HepG2 (cell line): Measurements from ENCODE around the gene IER2. TPM values are rescaled to one million over a fixed set of nuclear protein-coding genes. Genes with fewer than 3 reads are reported as not detected.

Experiments
- ATAD3A ChIP-seq: sonication (generic); formaldehyde crosslinking; IDR thresholded peaks from 2 replicates; pipeline ENCODE4 v1.4.0; 2020; ENCODE audit warnings: missing genetic modification reagents
- DMAP1 ChIP-seq: IDR thresholded peaks from 2 replicates; pipeline ENCODE4 v1.6.1; 2016
- ELF4 ChIP-seq: sonication (generic); formaldehyde crosslinking; IDR thresholded peaks from 2 replicates; pipeline ENCODE4 v1.5.0; 2020; ENCODE audit warnings: missing genetic modification reagents, mild to moderate bottlenecking, moderate library complexity, borderline replicate concordance
- FOXJ3 ChIP-seq: sonication (generic); formaldehyde crosslinking; IDR thresholded peaks from 2 replicates; pipeline ENCODE4 v1.4.0; 2020; ENCODE audit warnings: missing genetic modification reagents, mild to moderate bottlenecking, borderline replicate concordance
- FOXK1 ChIP-seq: sonication (generic); formaldehyde crosslinking; IDR thresholded peaks from 2 replicates; pipeline ENCODE4 v1.4.0; 2020; ENCODE audit warnings: low read depth, missing genetic modification reagents, borderline replicate concordance
- GABPA ChIP-seq, 2 experiments: IDR thresholded peaks; 2 replicates each; pipeline ENCODE4 v1.6.1; 2011 to 2016; ENCODE audit warnings: low read depth in 2 of 2, low read length in 1 of 2, missing biosample characterization in 1 of 2, missing genetic modification characterization in 1 of 2
- GZF1 ChIP-seq: sonication (generic); formaldehyde crosslinking; IDR thresholded peaks from 2 replicates; pipeline ENCODE4 v1.5.1; 2020; ENCODE audit warnings: mild to moderate bottlenecking, missing genetic modification reagents
- HOXA7 ChIP-seq: sonication (generic); formaldehyde crosslinking; IDR thresholded peaks from 2 replicates; pipeline ENCODE4 v1.8.1; 2022; ENCODE audit warnings: mild to moderate bottlenecking, missing genetic modification reagents, moderate library complexity
- KDM2A ChIP-seq: sonication (generic); formaldehyde crosslinking; IDR thresholded peaks from 2 replicates; pipeline ENCODE4 v1.4.0; 2020; ENCODE audit warnings: low read depth, missing genetic modification reagents, borderline replicate concordance
- RORA ChIP-seq: sonication (generic); formaldehyde crosslinking; IDR thresholded peaks from 2 replicates; pipeline ENCODE4 v1.5.0; 2020; ENCODE audit warnings: mild to moderate bottlenecking, missing genetic modification reagents, moderate library complexity
- SATB2 ChIP-seq: sonication (generic); formaldehyde crosslinking; IDR thresholded peaks from 2 replicates; pipeline ENCODE4 v1.5.0; 2020; ENCODE audit warnings: missing genetic modification reagents
- SOX13 ChIP-seq, 3 experiments: fragments of 450-650 bp in 1 of 3; sonication (generic) in 1 of 3; formaldehyde crosslinking in 1 of 3; IDR thresholded peaks in 2 of 3; conservative IDR thresholded peaks in 1 of 3; 2 replicates each; pipeline versions ENCODE4 v1.5.0 to v1.6.1; 2016 to 2020; ENCODE audit warnings: antibody characterized with exemption in 1 of 3, mild to moderate bottlenecking in 1 of 3, missing compliant biosample characterization in 1 of 3, missing genetic modification reagents in 1 of 3, moderate library complexity in 1 of 3
- THAP7 ChIP-seq: sonication (generic); formaldehyde crosslinking; IDR thresholded peaks from 2 replicates; pipeline ENCODE4 v1.8.1; 2023; ENCODE audit warnings: mild to moderate bottlenecking, missing genetic modification reagents
- U2AF1 ChIP-seq: fragments of 200-400 bp; formaldehyde crosslinking; optimal IDR thresholded peaks from 2 replicates; pipeline ENCODE3; 2017; ENCODE audit warnings: mild to moderate bottlenecking, low read depth, low read length
- ZC3H4 ChIP-seq: sonication (generic); formaldehyde crosslinking; IDR thresholded peaks from 2 replicates; pipeline ENCODE4 v1.4.0; 2020; ENCODE audit warnings: missing genetic modification reagents, borderline replicate concordance
- ZFP41 ChIP-seq: sonication (generic); formaldehyde crosslinking; IDR thresholded peaks from 2 replicates; pipeline ENCODE4 v1.4.0; 2020; ENCODE audit warnings: mild to moderate bottlenecking, missing genetic modification reagents, borderline replicate concordance
- ZFP90 ChIP-seq: sonication (generic); formaldehyde crosslinking; IDR thresholded peaks from 2 replicates; pipeline ENCODE4 v1.8.0; 2022; ENCODE audit warnings: missing genetic modification reagents, mild to moderate bottlenecking, inconsistent platforms, borderline replicate concordance
- ZNF180 ChIP-seq: sonication (generic); formaldehyde crosslinking; IDR thresholded peaks from 2 replicates; pipeline ENCODE4 v1.4.0; 2020; ENCODE audit warnings: low read depth, missing genetic modification reagents, borderline replicate concordance
- ZNF235 ChIP-seq: sonication (generic); formaldehyde crosslinking; IDR thresholded peaks from 2 replicates; pipeline ENCODE4 v1.8.1; 2023; ENCODE audit warnings: mild to moderate bottlenecking, missing genetic modification reagents, borderline replicate concordance
- ZNF24 ChIP-seq: fragments of 450-650 bp; IDR thresholded peaks from 2 replicates; pipeline ENCODE4 v1.6.1; 2017; ENCODE audit warnings: antibody characterized with exemption, mild to moderate bottlenecking
- ZNF276 ChIP-seq: sonication (generic); formaldehyde crosslinking; IDR thresholded peaks from 2 replicates; pipeline ENCODE4 v1.4.0; 2020; ENCODE audit warnings: mild to moderate bottlenecking, low read depth, missing genetic modification reagents
- ZNF383 ChIP-seq: sonication (generic); formaldehyde crosslinking; IDR thresholded peaks from 2 replicates; pipeline ENCODE4 v1.4.0; 2020; ENCODE audit warnings: missing genetic modification reagents, mild to moderate bottlenecking, borderline replicate concordance
- polyA plus RNA-seq, 8 experiments: library from polyadenylated mRNA; depleted of rRNA in 3 of 8; stranded (reverse) in 7 of 8; unstranded in 1 of 8; fragments of >200 nt; fragmentation: Illumina TruSeq in 4 of 8; extraction: Trizol in 4 of 8; gene quantifications; 2 replicates each; pipeline versions ENCODE4 v1.2.1 to v1.2.3, GENCODE V29; 2011 to 2016; ENCODE audit warnings: low read depth in 4 of 8, missing spikeins in 1 of 8, mixed read lengths in 1 of 8; ENCODE audit not compliant: insufficient read depth in 1 of 8
- total RNA-seq, 5 experiments: library from RNA; depleted of rRNA; stranded (reverse); fragments of >200 nt; fragmentation: Illumina TruSeq; extraction: Trizol; gene quantifications; 2 replicates each; pipeline ENCODE4 v1.2.3, GENCODE V29; 2016; ENCODE audit warnings: low read depth in 1 of 5
- TF ChIP-seq, protein P1 (sequence below): sonication (generic); formaldehyde crosslinking; IDR thresholded peaks from 2 replicates; pipeline ENCODE4; 2020; ENCODE audit warnings: missing genetic modification reagents, mild to moderate bottlenecking, borderline replicate concordance

The IER2 gene
- total and polyA plus RNA-seq, 2 of the 13 experiments (the other 11 are each of a cell fraction or from before 2014, with no cell fraction given) = 10.1 to 14.3 TPM

DNA sequence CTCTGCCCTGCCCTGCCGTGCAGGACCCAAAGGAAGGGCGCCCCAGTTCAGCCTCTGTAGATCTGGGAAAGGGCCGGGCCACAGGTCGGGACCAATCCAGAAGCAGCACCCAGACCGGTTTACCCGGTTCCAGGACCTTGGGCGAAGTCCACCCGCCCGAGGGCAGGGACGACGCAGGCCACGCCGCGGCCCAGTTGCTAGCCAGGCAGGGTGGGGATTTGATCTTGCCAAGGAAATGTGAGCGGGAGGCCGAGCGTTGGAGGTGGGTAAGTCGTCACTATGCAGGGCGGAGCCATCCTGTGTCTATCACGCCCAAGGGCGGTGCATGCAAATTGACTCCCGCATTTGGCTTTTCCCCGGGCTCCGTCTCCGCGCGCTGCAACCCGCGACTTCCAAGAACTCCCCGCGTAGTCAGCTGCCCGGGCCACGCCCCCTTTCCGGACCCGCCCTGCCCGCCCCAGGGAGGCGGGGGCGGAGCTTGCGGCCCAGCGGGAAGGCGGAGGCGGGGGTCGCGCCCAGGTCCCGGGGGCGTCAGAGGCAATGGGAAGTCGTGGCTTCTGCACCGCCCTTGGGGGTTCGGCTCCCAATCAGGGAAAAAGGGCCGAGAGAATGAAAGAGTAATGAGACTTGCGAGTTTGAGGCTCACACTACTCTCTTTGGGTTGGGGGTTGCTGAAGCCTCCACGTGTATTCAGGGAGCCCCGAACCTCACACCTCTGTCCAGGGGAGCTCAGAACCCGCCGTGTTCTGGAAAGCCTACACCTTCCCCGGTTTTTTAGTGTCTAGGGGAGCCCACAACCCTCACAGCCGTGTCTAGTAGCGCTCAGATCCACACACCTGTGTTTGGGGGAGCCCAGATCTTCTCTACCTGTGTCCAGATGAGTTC is 12.8 kb downstream of the IER2 start (continued):
- TF ChIP-seq FOXK1 (CRISPR knock-in tag) = peak; percentile 62; the same call in 1 of the 2 replicates
- TF ChIP-seq ELF4 = 0 out of 2 replicates have a peak, but pooled peaks have one; percentile 39
- TF ChIP-seq ZNF180 (CRISPR knock-in tag) = no peak
- no peak for TF ChIP-seq SATB2 (CRISPR knock-in tag)
- TF ChIP-seq, protein P1, sequence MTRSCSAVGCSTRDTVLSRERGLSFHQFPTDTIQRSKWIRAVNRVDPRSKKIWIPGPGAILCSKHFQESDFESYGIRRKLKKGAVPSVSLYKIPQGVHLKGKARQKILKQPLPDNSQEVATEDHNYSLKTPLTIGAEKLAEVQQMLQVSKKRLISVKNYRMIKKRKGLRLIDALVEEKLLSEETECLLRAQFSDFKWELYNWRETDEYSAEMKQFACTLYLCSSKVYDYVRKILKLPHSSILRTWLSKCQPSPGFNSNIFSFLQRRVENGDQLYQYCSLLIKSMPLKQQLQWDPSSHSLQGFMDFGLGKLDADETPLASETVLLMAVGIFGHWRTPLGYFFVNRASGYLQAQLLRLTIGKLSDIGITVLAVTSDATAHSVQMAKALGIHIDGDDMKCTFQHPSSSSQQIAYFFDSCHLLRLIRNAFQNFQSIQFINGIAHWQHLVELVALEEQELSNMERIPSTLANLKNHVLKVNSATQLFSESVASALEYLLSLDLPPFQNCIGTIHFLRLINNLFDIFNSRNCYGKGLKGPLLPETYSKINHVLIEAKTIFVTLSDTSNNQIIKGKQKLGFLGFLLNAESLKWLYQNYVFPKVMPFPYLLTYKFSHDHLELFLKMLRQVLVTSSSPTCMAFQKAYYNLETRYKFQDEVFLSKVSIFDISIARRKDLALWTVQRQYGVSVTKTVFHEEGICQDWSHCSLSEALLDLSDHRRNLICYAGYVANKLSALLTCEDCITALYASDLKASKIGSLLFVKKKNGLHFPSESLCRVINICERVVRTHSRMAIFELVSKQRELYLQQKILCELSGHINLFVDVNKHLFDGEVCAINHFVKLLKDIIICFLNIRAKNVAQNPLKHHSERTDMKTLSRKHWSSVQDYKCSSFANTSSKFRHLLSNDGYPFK = peak; percentile 73; the same call in 1 of the 2 replicates
- no peak for TF ChIP-seq HOXA7
- TF ChIP-seq ATAD3A (CRISPR knock-in tag) = no peak
- peak; percentile 90 for TF ChIP-seq KDM2A (CRISPR knock-in tag)
- peak; percentile 32; the same call in 1 of the 2 replicates for TF ChIP-seq ZFP90 (CRISPR knock-in tag)
- no peak for TF ChIP-seq U2AF1
- no peak for TF ChIP-seq RORA
- TF ChIP-seq SOX13 (IDR thresholded peaks at IDR 0.05) = peak; percentile 22; the same call in 1 of the 2 replicates
- TF ChIP-seq SOX13 (CRISPR knock-in tag; conservative IDR thresholded peaks at IDR 0.05 in 1 of 2, IDR thresholded peaks at IDR 0.05 in 1 of 2) = peak in 1 of 2 experiments; percentile 39; a peak in 1 of 4 replicates
- no peak; the same call in 1 of the 2 replicates for TF ChIP-seq FOXJ3 (CRISPR knock-in tag)
- TF ChIP-seq GABPA (IDR thresholded peaks at IDR 0.05; ENCODE audit: low read depth, low read length) = no peak
- TF ChIP-seq GABPA (CRISPR knock-in tag; IDR thresholded peaks at IDR 0.05; ENCODE audit: low read depth) = peak; percentile 59
- TF ChIP-seq ZNF383 (CRISPR knock-in tag) = no peak
- no peak for TF ChIP-seq THAP7 (CRISPR knock-in tag)
- TF ChIP-seq ZNF276 (CRISPR knock-in tag) = 0 out of 2 replicates have a peak, but pooled peaks have one; percentile 27
- TF ChIP-seq GZF1 = no peak
- TF ChIP-seq ZC3H4 (CRISPR knock-in tag) = no peak
- peak; percentile 88 for TF ChIP-seq DMAP1 (CRISPR knock-in tag)
- no peak; the same call in 1 of the 2 replicates for TF ChIP-seq ZNF235 (CRISPR knock-in tag)
- peak; percentile 83 for TF ChIP-seq ZNF24
- TF ChIP-seq ZFP41 = no peak
